ENCODE data around the gene NTRK3.
"Not testable (repeated sequence)": the region's sequence is repeated elsewhere in the genome, so short reads cannot be mapped to it uniquely, and the experiment has no call there.

DNA sequence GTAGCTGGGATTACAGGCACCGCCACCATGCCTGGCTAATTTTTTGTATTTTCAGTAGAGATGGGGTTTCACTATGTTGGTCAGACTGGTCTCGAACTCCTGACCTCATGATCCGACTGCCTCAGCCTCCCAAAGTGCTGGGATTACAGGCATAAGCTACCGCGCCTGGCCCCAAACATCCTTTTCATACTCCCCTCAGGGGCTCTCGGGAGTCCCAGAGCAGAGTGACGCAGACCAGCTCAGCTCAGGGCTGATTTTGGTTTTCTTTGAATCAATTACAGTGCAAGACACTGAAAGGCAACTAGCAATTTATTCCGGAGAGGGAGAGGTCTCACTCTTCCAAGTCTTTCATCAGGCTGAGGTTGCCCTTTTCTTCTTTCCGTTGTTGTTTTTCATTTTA, 184.4 kb downstream of the NTRK3 start:
- not testable (repeated sequence) for TF ChIP-seq POLR2A (IDR thresholded peaks at IDR 0.05)
- TF ChIP-seq, protein P1, sequence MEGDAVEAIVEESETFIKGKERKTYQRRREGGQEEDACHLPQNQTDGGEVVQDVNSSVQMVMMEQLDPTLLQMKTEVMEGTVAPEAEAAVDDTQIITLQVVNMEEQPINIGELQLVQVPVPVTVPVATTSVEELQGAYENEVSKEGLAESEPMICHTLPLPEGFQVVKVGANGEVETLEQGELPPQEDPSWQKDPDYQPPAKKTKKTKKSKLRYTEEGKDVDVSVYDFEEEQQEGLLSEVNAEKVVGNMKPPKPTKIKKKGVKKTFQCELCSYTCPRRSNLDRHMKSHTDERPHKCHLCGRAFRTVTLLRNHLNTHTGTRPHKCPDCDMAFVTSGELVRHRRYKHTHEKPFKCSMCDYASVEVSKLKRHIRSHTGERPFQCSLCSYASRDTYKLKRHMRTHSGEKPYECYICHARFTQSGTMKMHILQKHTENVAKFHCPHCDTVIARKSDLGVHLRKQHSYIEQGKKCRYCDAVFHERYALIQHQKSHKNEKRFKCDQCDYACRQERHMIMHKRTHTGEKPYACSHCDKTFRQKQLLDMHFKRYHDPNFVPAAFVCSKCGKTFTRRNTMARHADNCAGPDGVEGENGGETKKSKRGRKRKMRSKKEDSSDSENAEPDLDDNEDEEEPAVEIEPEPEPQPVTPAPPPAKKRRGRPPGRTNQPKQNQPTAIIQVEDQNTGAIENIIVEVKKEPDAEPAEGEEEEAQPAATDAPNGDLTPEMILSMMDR (IDR thresholded peaks at IDR 0.05), result not testable (repeated sequence)
